Astrocyte of the spinal cord (primary cell): ENCODE results near the gene ZNF341.
"Not testable (repeated sequence)": the region's sequence is repeated elsewhere in the genome, so short reads cannot be mapped to it uniquely, and the experiment has no call there.

ENCODE experiments used
- DNase-seq: peaks from one replicate; pipeline ENCODE4 v3.0.0; 2011; ENCODE audit warnings: low read depth, low spot score
- H3K4me3 ChIP-seq: 2 replicates; pipeline ENCODE4 v1.5.1; 2011; ENCODE audit warnings: low read depth, mild to moderate bottlenecking, low read length, moderate library complexity
- CTCF ChIP-seq: IDR thresholded peaks from 2 replicates; pipeline ENCODE4 v1.5.1; 2012; ENCODE audit warnings: low read depth, mild to moderate bottlenecking, low read length, inconsistent platforms
- in situ Hi-C: cut with HindIII; loops from 2 replicates; pipeline ENCODE4 v1.10.0; 2017; ENCODE audit warnings: low sequenced_read_pairs

The ZNF341 gene

GRCh38 chr20:33791959-33792597 lies 60.3 kb downstream of the ZNF341 start:
- peak; percentile 45 for DNase-seq
- in situ Hi-C loops: no loop called here
- no peak overlapping the region for H3K4me3 ChIP-seq
- TF ChIP-seq CTCF: peak; percentile 82

- H3K4me3 ChIP-seq, DNase-seq, in situ Hi-C loops: not testable (repeated sequence)
Measured at GRCh38 chr20:33792598-33792989, 60.8 kb downstream of the ZNF341 start.

GRCh38 chr20:33793011-33793931 lies 61.5 kb downstream of the ZNF341 start:
- in situ Hi-C loops: no loop called here
- no peak for TF ChIP-seq CTCF
- DNase-seq: peak; percentile 58

DNA sequence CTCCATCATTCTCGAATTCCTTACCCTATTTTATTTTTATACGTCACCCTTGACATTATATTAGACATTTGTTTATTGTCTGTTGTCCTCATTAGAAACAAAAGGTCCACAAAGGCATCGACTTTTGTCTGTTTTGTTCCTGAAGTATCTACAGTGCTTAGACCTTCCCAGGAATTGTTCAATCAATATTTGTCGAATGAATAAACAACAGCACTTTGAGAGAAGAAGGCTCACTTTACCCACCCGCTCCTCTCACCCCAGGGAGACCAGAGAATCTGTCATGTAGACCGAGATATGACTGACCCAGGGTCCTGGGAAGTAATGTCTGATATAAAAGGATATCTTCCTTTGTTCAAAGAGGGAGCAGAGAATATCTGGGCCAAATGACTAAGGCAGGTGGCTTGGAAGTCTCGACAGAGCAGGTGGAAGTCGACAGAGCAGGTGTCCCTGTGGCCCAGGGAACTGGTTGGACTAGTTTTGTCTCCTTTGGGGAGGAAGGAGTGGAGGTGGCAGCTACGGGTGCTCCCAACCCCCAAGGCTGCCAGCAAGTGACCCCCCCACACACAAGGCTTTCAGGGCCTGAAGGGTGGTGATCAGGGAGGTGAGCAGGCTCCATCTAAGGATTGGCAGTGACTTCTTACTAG lies 64.6 kb downstream of the ZNF341 start:
- H3K4me3 ChIP-seq: no peak overlapping the region
- in situ Hi-C loops: no loop called here
- TF ChIP-seq CTCF: no peak
- no peak for DNase-seq

More at GRCh38 chr20:33793011-33793931, 61.5 kb downstream of the ZNF341 start:
- no peak overlapping the region for H3K4me3 ChIP-seq

GRCh38 chr20:33796907-33797544 lies 65.2 kb downstream of the ZNF341 start:
- TF ChIP-seq CTCF: no peak
- in situ Hi-C loops: no loop called here
- DNase-seq: no peak
- no peak overlapping the region for H3K4me3 ChIP-seq

DNA sequence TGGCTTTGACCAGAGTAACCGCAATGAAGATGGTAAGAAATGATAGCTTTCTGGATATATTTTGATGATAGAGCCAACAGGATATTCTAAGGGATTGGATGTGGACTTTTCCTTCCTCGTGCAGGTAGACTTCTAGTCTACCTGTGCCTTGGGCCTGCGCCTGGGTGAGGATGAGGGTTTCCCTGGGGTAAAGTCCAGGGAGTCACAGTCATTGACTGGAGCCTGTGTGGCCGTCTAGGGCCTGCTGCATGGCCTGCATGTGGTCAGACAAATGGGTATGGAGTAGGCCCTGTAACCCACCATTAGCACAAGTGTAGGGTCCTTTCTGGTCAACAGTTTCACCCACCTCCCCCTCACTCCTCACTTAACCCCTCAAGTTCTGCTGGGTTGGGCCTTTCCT lies 66.6 kb downstream of the ZNF341 start:
- in situ Hi-C loops: no loop called here
- DNase-seq: no peak
- TF ChIP-seq CTCF: no peak

More for the DNA sequence above, 66.6 kb downstream of the ZNF341 start:
- H3K4me3 ChIP-seq: no peak overlapping the region
